ENCODE measurements around the gene VPREB3.

Gene VPREB3

GRCh38 chr22:23759566-23759965 is 5.3 kb upstream of the VPREB3 start:
- no peaks in the 10 kb centered on the region for H4K20me1 ChIP-seq (ENCODE audit: low read depth, low read length)
- no peak for TF ChIP-seq EZH2phosphoT487 (conservative IDR thresholded peaks at IDR 0.05; ENCODE audit: low read length)
- no peak for TF ChIP-seq CTCF (IDR thresholded peaks at IDR 0.05; ENCODE audit: insufficient read depth, low read length, poor library complexity, severe bottlenecking)
- H3K9ac ChIP-seq (ENCODE audit: low read length): no peak overlapping the region
- H3K9me2 ChIP-seq (replicated peaks; ENCODE audit: insufficient read depth, low read length): no peaks in the 10 kb centered on the region
- H3K27ac ChIP-seq (ENCODE audit: low read depth, low read length): no peak overlapping the region
- H3K79me2 ChIP-seq (ENCODE audit: insufficient read depth, low read length): no peaks in the 10 kb centered on the region
- H3K36me3 ChIP-seq (ENCODE audit: low read length): no peaks in the 10 kb centered on the region
- peaks cover 21% of the 10 kb centered on the region for H3F3A ChIP-seq (ENCODE audit: insufficient read depth)
- H2AFZ ChIP-seq (ENCODE audit: low read depth, low read length, severe bottlenecking): no peak overlapping the region
- H3K4me2 ChIP-seq (ENCODE audit: low read depth, low read length, poor library complexity, severe bottlenecking): no peak overlapping the region
- H3K4me3 ChIP-seq (ENCODE audit: insufficient read depth, low read length, poor library complexity, severe bottlenecking): no peak overlapping the region
- no peaks in the 10 kb centered on the region for H3K9me3 ChIP-seq (ENCODE audit: insufficient read depth, low read length)
- no peaks in the 10 kb centered on the region for H3K27me3 ChIP-seq (ENCODE audit: low read length)

DNA sequence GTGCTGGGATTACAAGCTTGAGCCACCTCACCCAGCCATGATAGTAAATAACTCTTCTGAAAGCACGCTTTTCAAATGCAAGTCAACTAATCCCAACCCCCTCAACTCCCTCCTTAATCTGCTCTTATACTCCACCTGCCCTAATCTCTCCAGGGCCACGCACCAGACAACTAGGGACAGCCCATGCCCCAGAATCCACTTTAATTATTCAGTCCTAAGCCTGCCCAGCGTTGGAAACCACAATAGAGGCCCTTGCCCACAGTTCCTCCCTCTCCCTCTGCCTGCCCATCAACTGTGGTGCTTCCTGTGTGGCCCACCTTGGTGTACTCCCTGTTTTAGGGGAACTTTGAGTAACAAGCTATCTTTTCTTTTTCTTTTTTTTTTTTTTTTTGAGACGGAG is 2.7 kb upstream of the VPREB3 start:
- no peak overlapping the region for H3K9ac ChIP-seq (ENCODE audit: low read length)
- no peaks in the 10 kb centered on the region for H3K27me3 ChIP-seq (ENCODE audit: low read length)
- H3K36me3 ChIP-seq (ENCODE audit: low read length): no peaks in the 10 kb centered on the region
- peak overlapping the region; percentile 42; the same call in 1 of the 2 replicates for H3K27ac ChIP-seq (ENCODE audit: low read depth, low read length)
- H3F3A ChIP-seq (ENCODE audit: insufficient read depth): peaks cover 46% of the 10 kb centered on the region
- H3K9me3 ChIP-seq (ENCODE audit: insufficient read depth, low read length): no peaks in the 10 kb centered on the region
- no peaks in the 10 kb centered on the region for H3K9me2 ChIP-seq (replicated peaks; ENCODE audit: insufficient read depth, low read length)
- H3K4me2 ChIP-seq (ENCODE audit: low read depth, low read length, poor library complexity, severe bottlenecking): no peak overlapping the region
- no peak overlapping the region for H2AFZ ChIP-seq (ENCODE audit: low read depth, low read length, severe bottlenecking)
- no peak for TF ChIP-seq EZH2phosphoT487 (conservative IDR thresholded peaks at IDR 0.05; ENCODE audit: low read length)
- no peak for TF ChIP-seq CTCF (IDR thresholded peaks at IDR 0.05; ENCODE audit: insufficient read depth, low read length, poor library complexity, severe bottlenecking)
- peaks cover 7% of the 10 kb centered on the region; the same call in 1 of the 2 replicates for H3K79me2 ChIP-seq (ENCODE audit: insufficient read depth, low read length)
- H3K4me3 ChIP-seq (ENCODE audit: insufficient read depth, low read length, poor library complexity, severe bottlenecking): no peak overlapping the region
- no peaks in the 10 kb centered on the region for H4K20me1 ChIP-seq (ENCODE audit: low read depth, low read length)

- Histone ChIP-seq H2AFZ (ENCODE audit: low read depth, low read length, severe bottlenecking) (peak overlapping the region; percentile 58), H3K9me2 (replicated peaks; ENCODE audit: insufficient read depth, low read length) (no peaks in the 10 kb centered on the region), H3K9ac (ENCODE audit: low read length) (peak overlapping the region; percentile 35), H3K9me3 (ENCODE audit: insufficient read depth, low read length) (no peaks in the 10 kb centered on the region), H3F3A (ENCODE audit: insufficient read depth) (peaks cover 51% of the 10 kb centered on the region), H3K27ac (ENCODE audit: low read depth, low read length) (peak overlapping the region; percentile 92), H4K20me1 (ENCODE audit: low read depth, low read length) (no peaks in the 10 kb centered on the region), H3K36me3 (ENCODE audit: low read length) (no peaks in the 10 kb centered on the region), H3K4me2 (ENCODE audit: low read depth, low read length, poor library complexity, severe bottlenecking) (peak overlapping the region; percentile 90), H3K4me3 (ENCODE audit: insufficient read depth, low read length, poor library complexity, severe bottlenecking) (no peak overlapping the region), H3K27me3 (ENCODE audit: low read length) (no peaks in the 10 kb centered on the region), H3K79me2 (ENCODE audit: insufficient read depth, low read length) (peaks cover 7% of the 10 kb centered on the region; the same call in 1 of the 2 replicates)
- TF ChIP-seq EZH2phosphoT487 (conservative IDR thresholded peaks at IDR 0.05; ENCODE audit: low read length) (no peak), CTCF (IDR thresholded peaks at IDR 0.05; ENCODE audit: insufficient read depth, low read length, poor library complexity, severe bottlenecking) (no peak)
Observed at GRCh38 chr22:23755711-23756110, 1.5 kb upstream of the VPREB3 start.
